GM12878 (cell line): ENCODE results near the gene OSBPL10.

Source experiments
- CEBPZ ChIP-seq: fragments of 150-350 bp; IDR thresholded peaks from 2 replicates; pipeline ENCODE4 v1.6.1; 2016; ENCODE audit warnings: low read depth, low read length
- CTCF ChIP-seq, 3 experiments: IDR thresholded peaks in 2 of 3; conservative IDR thresholded peaks in 1 of 3; 2 replicates each; pipeline ENCODE4 v1.5.1; 2011; ENCODE audit warnings: low read depth in 3 of 3, low read length in 3 of 3, mild to moderate bottlenecking in 3 of 3, control low read depth in 2 of 3, moderate library complexity in 2 of 3, inconsistent platforms in 1 of 3, mixed read lengths in 1 of 3; ENCODE audit not compliant: control insufficient read depth in 2 of 3, insufficient read depth in 1 of 3; ENCODE audit errors: extremely low read depth in 1 of 3
- SRF ChIP-seq, 2 experiments: IDR thresholded peaks; 2 replicates each; pipeline ENCODE4 v1.6.1; 2011; ENCODE audit warnings: low read depth in 2 of 2, low read length in 2 of 2, mild to moderate bottlenecking in 1 of 2, moderate library complexity in 1 of 2
- TARDBP ChIP-seq: IDR thresholded peaks from 2 replicates; pipeline ENCODE4 v1.6.1; 2016; ENCODE audit warnings: borderline replicate concordance

- TF ChIP-seq SRF (IDR thresholded peaks at IDR 0.05; ENCODE audit: low read depth in 2 of 2, low read length in 2 of 2) (no peak), CEBPZ (no peak), CTCF (IDR thresholded peaks at IDR 0.05 in 2 of 3, conservative IDR thresholded peaks at IDR 0.05 in 1 of 3; ENCODE audit: control insufficient read depth in 2 of 3, extremely low read depth in 1 of 3, insufficient read depth in 1 of 3, low read depth in 3 of 3, low read length in 3 of 3) (no peak), TARDBP (no peak)
Measured at GRCh38 chr3:31821118-31821517, 159.9 kb downstream of the OSBPL10 start.
